ENCODE data around the gene GCH1.

DNA sequence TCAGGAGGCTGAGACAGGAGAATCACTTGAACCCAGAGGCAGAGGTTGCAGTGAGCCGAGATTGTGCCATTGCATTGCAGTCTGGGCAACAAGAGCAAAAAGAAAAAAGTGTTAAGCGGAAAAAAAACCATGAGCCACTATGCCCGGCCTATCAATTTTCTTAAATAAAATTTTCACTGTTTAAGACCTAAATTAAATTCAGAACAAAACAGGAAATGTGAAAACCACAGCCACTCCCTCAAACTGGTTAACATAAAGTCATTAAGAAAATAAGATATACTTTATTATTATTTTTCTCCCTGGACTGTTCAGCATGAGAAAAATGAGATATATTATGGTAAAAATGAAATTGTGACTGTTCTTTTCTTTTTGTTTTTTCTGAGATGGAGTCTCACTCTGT is 44.6 kb upstream of the GCH1 start:
- TF ChIP-seq CTCF (IDR thresholded peaks at IDR 0.05; ENCODE audit: low read depth, low read length) = no peak
- TF ChIP-seq EZH2phosphoT487 (IDR thresholded peaks at IDR 0.05; ENCODE audit: low read depth) = no peak

Measured in OCI-LY3 (cell line).